Measurements from ENCODE around the gene NRTN. TPM values are rescaled to one million over a fixed set of nuclear protein-coding genes. Genes with fewer than 3 reads are reported as not detected.
"Not testable (repeated sequence)": the region's sequence is repeated elsewhere in the genome, so short reads cannot be mapped to it uniquely, and the experiment has no call there.

NRTN gene, protein sequence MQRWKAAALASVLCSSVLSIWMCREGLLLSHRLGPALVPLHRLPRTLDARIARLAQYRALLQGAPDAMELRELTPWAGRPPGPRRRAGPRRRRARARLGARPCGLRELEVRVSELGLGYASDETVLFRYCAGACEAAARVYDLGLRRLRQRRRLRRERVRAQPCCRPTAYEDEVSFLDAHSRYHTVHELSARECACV
- total RNA-seq = not detected in 2 replicates
- polyA plus RNA-seq (2012) = not detected

- DNase-seq (ENCODE audit: low read depth) = no peak
Observed at GRCh38 chr19:5804516-5805461, at the start of gene NRTN. NRTN (plus strand) TSS chr19:5805067; CDS start chr19:5824166, 19,099 bp downstream.

DNA sequence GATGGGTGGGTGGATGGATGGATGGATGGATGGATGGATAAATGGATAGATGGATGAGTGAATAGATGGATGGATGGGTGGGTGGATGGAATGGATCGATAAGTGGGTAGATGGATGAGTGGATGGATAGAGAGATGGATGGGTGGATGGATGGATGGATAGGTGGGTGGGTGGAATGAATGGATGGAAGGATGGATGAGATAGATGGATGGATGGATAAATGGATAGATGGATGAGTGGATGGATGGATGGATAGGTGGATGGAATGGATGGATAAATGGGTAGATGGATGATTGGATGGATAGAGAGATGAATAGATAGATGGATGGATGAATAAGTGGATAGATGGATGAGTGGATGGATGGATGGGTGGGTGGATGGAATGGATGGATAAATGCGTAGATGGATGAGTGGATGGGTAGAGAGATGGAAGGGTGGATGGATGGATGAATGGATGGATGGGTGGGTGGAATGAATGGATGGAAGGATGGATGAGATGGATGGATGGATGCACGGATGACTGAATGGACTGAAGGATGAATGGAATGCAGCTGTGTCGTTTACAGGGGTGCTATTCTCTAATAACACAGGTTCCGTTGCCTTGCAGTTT lies 42.2 kb upstream of the NRTN start:
- DNase-seq (ENCODE audit: low read depth) = no peak

- no peak for DNase-seq (ENCODE audit: low read depth)
Observed at GRCh38 chr19:5765220-5765619, 39.6 kb upstream of the NRTN start.

DNA sequence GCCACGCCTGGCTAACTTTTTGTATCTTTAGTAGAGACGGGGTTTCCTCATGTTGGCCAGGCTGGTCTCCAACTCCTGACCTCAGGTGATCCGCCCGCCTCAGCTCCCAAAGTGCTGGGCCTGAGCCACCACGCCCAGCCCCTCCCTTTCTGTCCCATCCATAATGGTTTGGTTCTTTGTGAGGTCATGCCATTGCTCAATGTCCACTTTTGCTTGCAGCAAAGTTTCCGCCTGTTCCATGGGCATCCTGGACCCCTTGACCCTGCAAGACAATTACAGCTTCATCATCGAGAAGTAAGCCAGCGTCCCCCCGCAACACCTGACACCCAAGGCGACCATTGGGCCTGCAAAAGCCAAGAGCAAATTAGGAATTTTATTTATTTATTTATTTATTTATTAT lies 36.9 kb upstream of the NRTN start:
- no peak for DNase-seq (ENCODE audit: low read depth)

GRCh38 chr19:5772416-5772815 lies 32.5 kb upstream of the NRTN start:
- DNase-seq (ENCODE audit: low read depth) = no peak

- DNase-seq (ENCODE audit: low read depth) = no peak
Observed at GRCh38 chr19:5773276-5773675, 31.6 kb upstream of the NRTN start.

GRCh38 chr19:5774921-5775320 lies 29.9 kb upstream of the NRTN start:
- DNase-seq (ENCODE audit: low read depth) = no peak

DNA sequence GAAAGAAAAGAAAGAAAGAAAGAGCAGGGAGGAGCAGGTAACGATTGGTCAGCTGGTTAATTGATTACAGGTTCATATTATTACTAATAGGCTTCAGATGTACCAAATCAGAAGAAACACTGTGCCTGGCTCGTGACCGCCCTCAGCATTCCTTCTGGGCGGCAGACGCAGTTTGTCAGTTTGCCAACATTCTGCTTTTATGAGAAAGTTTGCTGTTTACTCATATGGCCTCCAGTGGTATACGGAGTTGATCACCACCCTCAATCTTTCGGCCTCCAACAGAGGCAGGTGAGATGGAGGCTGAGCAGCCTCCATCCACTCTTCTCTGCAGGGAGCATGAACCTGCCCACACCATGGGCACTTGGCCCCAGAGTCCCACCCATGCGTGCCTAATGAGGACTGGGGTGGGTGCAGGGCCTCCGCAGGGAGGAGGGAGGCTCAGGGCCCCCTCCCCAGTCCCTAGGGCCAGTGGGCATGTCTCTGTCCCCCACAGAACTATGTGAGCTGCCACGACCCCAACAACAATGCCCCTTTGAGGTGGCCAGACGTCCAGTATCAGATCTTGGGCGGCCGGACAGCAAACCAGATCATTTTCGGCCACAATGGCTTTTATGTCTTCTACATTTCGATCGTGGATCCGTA lies 29.1 kb upstream of the NRTN start:
- no peak for DNase-seq (ENCODE audit: low read depth)

DNA sequence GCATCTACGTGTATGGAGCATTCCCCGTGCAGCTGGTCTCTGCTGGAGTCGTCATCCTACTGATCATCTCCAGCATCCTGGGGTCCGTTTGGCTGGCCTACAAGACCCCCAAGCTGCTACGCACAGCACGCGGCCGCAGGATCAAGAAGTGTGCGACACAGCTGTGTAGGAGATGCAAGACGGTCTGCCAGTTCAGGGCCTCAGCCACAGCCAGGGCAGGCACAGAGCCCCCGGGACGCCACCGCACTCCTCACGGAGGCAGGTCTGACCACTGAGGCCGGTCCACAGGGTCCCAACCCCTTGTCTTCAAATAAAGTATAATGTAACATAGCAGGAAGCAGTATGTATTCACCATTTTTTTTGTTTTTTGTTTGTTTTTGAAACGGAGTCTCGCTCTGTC lies 26.5 kb upstream of the NRTN start:
- no peak for DNase-seq (ENCODE audit: low read depth)

- DNase-seq (ENCODE audit: low read depth) = not testable (repeated sequence)
Observed at GRCh38 chr19:5780916-5781315, 24.0 kb upstream of the NRTN start.

DNA sequence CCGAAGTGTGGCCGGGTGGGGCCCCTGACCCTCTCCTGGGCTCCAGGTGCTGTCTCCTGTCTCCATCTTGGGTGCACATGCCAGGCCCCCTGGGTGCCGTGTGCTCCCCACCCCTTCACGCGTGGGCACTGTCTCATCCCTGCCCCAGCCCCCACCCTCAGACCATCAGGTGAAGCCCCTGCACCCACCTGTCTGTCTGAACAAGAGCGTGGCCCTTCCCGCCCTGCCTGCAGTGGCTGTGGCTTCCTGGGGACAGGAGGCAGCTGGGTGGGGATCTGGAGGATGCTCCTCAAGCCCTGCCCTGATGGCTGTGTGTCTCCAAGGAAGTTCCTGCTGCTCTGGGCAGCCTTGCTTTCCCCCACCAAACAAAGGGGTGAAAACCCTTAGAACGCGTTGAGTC lies 22.5 kb upstream of the NRTN start:
- DNase-seq (ENCODE audit: low read depth) = no peak

DNA sequence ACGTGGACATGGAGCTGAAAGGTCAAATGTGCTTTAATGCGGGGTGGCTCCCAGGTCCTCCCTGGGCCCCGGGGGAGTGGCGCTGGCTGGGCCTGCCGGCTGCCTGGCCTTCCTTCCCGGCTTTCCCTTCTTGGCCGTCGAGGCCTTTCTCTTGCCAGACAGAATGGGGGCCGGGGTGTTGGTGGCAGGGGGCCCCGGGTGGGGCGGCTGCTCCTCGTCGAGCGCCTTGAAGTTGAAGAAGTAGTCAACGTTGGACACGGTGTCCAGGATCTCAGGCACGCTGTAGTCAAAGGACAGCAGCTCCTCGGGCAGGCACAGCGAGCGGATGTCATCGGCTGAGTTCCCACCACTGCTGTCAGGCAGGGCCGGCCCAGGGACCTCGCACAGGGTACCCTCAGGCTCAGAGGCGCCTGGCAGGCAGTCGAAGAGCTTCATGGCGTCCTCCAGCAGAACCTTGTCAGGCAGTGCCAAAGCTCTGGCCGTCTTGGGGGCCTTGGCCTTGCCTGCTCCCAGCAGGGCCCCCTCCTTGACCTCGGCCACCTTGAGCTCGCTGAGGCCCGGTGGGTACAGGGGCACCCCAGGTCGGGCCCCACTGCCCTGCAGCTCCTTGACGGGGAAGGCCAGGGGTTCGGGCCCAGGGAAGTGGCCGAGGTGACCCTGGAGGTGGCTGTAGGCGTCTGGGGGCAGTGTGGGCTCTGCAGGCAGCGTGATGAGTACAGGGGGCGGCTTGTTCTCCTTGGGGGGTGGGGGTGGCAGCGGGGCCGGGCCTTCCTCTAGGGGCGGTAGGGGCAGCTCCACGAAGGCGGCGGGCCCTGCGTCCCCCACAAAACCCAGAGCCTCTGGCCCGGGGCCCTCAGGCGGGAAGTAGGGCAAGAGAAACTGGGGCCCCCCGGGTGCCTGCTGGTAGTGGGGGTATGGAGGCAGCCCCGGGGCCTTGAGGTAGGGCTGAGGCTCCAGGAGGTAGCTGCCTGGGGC lies 21.6 kb upstream of the NRTN start:
- no peak for DNase-seq (ENCODE audit: low read depth)

- DNase-seq (ENCODE audit: low read depth) = no peak
Observed at GRCh38 chr19:5784581-5785147, 20.2 kb upstream of the NRTN start, which contains the start of gene PRR22. PRR22 (minus strand) TSS chr19:5784746; CDS start chr19:5784660, 86 bp downstream.

DNA sequence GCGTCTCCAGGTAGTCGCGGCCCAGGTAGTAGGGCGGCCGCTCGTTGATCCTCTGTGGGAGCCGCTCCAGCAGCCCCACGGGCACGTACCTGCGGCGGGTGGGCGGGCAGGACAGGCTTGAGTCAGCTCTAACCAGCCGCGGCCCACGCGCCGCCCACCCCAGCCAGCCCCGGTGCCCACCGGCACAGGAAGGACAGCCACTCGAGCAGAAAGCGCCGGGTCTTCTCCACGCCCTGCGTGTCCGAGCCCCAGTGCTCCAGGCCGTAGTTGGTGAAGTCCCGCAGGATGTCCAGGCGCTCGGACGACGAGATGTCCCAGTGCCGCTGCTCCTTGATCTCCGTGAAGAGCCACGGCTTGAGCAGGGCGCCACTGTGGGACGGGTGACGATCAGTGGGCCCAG lies 19.4 kb upstream of the NRTN start:
- no peak for DNase-seq (ENCODE audit: low read depth)

GRCh38 chr19:5786593-5787408 lies 18.1 kb upstream of the NRTN start:
- no peak for DNase-seq (ENCODE audit: low read depth)

- no peak for DNase-seq (ENCODE audit: low read depth)
Observed at GRCh38 chr19:5787409-5788182, 17.3 kb upstream of the NRTN start.

DNA sequence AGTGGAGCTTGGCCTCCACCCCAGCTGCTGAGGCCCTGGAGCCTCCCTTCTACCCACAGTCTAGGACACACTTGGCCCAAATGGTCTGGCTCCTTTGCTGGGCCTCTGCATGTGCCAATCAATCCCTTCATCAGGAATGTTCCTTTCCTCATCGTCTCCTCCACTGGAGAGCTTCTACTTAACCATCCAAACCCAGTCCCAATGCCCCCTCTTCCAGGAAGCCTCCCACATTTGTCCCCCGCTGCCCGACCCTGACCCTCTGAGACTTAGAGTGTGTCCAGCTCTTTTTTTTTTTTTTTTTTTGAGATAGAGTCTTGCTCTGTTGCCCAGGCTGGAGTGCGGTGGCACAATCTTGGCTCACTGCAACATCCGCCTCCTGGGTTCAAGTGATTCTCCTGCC lies 16.4 kb upstream of the NRTN start:
- no peak for DNase-seq (ENCODE audit: low read depth)

- no peak for DNase-seq (ENCODE audit: low read depth)
Observed at GRCh38 chr19:5789351-5789761, 15.5 kb upstream of the NRTN start.

Measured in myocyte (in vitro differentiated cells).